ENCODE data around the gene KIF14. TPM values are rescaled to one million over a fixed set of nuclear protein-coding genes. Genes with fewer than 3 reads are reported as not detected.

The KIF14 gene
- polyA plus RNA-seq, 1 of the 3 experiments (the other 2 are of a cell fraction) = 1.2 TPM

Other genes with a start within 250 kb of the KIF14 start
- gene ZNF281, start 210.7 kb downstream of the KIF14 start, polyA plus RNA-seq (2012; rRNA removed) = 3.0 and 3.8 TPM in 2 replicates
- gene DDX59, start 49.2 kb upstream of the KIF14 start, polyA plus RNA-seq (2012; rRNA removed) = 8.9 and 13.5 TPM in 2 replicates
- gene CAMSAP2, start 118.1 kb upstream of the KIF14 start, polyA plus RNA-seq (2012; rRNA removed) = 5.5 and 7.3 TPM in 2 replicates

All from SK-N-SH (cell line).